Activated gamma-delta T cell (primary cell): ENCODE data around the gene ZDHHC7.

ENCODE experiments used
- DNase-seq: peaks from one replicate; lab custom pipeline; 2025; lab: John Stamatoyannopoulos, UW

Gene ZDHHC7

DNA sequence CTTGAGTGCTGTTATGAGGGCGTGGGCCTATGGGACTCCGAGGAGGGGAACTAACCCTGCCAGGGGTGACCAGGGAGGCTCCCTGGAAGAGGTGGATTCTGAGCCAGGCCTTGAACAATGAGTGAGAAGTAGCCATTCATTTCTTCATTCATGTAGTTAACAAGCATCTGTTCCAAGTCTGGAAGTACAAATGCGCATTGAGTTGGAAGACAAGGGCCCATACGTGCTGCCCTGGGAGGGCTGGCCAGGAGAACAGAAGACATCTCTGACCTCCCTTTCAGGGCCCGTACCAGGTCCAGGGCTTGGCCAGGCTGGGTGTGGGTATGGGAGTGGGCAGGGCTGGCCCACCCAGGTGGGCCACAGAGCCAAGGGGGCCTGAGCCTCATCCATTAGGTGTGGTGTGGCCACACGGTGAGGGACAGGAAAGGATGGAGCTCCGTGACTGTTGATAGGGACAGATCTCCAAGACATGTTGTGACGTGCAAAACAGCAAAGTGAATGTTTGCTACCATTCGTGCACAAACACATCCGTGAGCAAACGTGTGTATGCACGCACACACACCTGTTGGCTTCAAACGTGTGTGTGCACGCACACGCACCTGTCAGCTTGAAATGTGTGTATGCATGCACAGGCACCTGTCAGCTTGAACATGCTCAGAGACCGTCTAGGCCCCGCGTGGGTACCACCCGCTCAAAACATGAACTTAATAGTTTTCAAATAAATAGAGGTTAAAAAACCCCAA, 46.8 kb downstream of the ZDHHC7 start:
- DNase-seq: no peak

DNA sequence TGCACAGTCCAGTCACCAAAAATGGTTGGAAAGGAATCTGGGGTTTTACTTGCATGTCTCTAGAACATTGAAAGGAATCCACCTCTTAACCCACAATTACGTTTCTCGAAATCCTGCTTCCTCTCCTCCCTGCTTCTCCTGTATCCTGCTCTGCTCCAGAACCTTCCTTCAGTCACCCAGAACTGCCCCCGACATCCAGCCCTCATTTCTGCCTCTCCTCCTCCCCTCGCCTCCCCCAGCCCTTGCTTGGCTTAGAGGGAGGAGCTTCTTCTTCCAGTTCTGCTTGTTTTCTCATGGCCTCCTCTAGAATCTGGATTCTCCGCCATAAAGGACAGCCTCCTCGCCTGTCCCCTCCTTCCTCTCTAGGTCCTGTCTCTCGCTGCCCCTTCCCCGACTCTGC, 48.3 kb downstream of the ZDHHC7 start:
- no peak for DNase-seq

DNA sequence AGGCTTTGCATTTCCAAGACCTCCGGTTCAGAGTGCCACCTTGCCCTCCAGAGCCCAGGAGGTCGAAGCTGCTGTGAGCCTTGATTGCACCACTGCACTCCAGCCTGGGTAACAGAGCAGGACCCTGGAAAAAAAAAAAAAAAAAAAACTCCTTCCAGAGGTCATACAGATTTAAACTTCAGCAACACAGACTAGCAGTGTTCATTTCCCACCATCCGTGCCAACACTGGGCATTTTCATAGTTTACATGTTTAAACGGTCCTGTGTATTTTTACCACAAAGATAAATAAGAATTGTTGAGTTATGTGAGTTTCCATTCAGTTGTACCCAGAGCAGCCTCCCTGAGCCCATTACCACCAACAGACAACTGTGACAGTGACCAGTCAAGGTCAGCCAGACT, 50.4 kb downstream of the ZDHHC7 start:
- no peak for DNase-seq

DNA sequence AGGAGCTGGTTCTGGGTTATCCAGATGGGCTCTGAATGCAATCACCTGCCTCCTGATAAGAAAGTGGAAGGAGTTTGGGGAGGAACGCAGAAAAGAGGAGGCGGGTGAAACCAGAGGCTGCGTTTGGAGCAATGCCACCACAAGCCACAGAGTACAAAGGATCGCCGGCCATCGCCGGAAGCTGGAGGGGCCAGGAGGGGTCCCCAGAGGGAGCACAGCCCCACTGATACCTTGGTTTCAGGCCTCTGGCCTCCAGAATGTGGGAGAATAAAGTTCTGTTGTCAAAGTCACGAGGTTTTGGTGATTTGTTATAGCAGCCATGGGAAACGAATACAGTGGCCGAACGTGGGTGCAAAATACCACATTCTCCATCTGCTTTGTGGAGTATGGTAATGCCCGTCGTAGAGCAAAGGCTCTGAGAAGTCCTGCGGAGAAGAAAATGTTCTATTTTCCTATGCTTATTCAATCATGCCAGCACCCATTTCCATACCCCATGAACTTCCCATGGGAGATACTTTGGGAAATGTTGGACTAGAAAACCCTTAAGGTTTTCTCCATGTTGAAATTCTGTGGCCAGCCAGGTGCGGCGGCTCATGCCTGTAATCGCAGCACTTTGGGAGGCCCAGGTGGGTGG, 51.4 kb downstream of the ZDHHC7 start:
- DNase-seq: no peak

DNA sequence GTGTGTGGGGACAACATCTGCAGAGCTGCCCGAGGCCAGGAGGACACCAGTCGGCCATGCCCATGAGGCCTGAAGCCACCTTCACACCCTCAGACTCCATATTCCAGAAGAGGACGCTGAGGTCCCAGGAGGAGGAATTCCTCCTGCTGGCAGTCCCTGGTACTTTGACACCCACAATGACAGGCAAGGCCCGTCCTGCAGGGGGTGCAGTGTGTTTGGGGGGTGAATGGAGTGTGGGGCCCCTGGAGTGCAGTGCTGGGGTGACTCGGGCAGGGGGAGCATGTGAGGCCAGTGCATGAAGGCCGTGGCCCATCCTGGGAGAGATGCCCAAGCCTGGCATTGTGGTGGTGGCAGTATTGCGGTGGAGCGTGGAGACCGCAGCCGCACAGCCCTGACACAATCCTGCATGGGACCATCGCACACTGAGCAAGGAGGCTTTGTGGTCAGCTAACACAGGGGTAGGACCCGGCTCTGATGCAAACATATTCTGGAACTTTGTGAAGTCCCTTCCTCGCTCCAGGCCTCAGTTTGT, 52.2 kb downstream of the ZDHHC7 start:
- no peak for DNase-seq

DNA sequence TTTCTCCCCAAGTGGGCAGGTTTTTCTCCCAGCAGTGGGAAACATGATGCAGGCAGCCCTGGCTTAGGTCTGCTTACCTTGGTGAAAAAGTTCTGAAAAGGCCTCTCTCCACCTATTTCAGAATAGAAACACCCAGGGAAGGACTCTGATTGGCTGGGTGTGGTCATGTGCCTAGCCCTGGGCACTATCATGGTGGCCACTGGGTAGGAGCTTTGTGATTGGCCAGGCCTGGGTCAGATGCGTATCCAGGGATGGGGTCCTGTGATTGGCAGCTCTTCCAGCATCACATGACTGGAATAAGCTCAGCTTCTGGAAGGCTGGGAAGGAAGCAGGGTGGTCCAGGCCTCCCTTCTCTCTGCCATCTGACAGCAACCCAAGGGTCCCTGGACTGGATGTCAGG, 53.5 kb downstream of the ZDHHC7 start:
- DNase-seq: no peak

DNA sequence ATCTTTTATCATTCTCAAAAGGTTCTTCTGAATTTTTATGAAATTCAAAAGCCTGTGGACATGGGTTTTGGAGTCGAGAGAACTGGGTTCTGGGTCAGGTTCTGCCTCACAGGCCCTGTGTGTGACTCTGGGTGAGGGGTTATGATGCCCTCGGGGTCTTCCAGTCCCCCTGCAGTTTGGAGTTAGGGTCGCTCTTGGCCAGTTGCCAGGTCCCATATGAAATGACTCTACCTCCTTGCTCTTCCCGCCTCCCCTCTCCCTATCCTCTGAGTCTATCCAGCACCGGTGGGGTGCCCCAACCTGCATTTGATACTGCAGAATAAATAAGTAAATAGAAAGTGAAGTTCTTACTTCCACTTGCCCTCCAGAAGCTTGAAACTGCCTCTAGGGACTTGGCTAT, 54.1 kb downstream of the ZDHHC7 start:
- no peak for DNase-seq

DNA sequence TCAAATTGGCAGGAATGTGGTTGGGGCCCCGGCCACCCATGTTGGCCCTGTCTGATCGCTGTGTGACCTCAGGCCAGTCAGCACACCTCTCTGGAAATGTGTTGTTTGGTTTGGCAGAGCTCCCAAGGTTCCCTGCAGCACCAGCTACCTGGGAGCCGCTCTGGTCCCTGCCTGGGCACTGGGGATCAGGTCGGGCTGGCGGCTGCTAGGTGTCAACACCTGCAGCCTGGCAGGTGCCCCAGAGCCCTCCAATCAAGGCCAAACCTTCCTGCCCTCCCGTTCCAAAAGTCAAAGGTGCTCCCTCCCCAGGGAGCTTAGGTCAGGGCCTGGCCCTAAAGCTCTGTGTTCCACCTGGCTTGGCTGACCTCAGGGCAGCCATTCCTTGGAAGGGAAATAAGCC, 55.9 kb downstream of the ZDHHC7 start:
- DNase-seq: no peak

DNA sequence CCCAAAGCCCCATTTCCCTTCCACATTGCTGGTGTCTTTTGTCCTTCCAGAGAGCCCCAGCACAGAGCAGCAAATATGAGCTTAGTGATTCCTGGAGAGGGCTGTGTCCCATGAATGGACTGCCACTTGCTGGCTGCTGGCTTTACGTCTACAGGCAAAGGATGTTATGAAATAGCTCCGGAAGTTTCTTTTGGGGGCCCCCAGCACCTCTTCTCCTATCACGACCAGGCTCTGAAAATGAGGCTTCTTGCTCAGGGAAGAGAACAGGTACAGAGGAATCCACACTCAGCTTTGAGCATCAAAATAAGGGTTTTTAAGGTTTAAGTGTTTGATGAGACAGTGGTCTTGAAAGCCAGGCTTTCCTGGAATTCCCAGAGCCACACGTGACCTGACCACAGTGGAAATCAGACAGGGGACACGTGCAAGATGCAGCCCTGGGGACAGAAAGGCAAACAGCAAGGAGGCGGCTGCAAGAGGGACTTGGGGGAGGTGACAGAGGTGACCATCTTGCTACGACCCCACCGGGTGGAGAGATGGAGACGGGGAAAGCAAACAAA, 58.1 kb downstream of the ZDHHC7 start:
- no peak for DNase-seq

DNA sequence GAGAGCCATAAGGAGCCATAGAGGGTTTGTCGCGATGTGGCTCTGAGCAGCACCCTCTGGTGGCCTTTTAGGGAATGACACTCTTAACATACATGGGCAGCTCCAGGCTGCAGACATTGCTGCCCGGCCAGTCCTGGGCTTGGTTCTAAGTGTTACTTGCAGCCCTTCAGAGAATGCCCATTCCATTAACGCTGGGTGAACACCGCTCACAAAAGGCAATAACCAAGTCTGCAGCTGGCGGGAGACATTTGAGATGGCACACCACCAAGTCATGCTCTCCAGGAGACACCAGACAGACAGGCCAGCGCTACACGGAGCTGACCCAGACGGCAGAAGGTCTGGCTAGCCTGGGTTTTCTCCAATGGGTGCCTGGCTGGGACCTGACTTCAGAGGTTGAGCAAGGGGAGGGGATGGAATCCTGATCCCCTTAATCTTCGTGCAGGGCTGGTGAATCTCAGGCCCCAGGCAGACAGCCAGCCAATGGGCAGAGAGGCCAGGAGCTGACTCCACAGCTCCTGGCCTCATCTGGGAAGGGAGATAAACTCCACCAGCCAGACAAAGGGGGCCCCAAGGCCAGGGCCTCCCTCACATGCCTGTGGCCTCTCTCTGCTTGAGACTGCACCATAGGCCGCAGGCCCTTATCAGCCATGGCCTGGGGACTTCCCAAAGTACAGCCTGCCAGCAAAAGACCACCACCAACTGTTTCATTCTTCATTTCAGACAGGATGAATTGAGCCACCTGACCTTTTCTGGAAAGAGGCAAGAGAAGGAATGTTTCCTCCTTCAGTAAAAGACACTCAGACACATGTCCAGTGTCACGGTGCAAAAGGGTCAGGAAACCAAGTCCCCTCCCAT, 58.8 kb downstream of the ZDHHC7 start:
- no peak for DNase-seq

DNA sequence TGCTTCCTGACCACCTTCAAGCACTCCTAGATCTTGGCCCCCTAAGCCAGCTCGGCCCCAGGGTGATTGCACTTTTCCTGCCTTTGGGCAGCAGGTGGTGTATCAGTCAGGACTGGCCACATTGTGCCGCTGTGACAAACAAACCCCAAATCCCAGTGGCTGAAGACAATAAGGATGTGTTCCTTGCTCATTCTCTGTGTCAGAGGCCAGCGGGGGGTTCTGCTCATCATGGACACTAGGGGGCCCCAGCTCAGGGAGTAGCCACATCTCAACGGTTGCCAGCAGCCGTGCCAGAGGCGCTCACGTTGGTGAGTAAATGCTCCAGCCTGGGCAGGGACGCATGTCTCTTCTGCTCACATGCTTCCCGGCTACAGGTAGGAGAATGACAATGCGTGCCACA, 60.4 kb downstream of the ZDHHC7 start:
- DNase-seq: no peak

DNA sequence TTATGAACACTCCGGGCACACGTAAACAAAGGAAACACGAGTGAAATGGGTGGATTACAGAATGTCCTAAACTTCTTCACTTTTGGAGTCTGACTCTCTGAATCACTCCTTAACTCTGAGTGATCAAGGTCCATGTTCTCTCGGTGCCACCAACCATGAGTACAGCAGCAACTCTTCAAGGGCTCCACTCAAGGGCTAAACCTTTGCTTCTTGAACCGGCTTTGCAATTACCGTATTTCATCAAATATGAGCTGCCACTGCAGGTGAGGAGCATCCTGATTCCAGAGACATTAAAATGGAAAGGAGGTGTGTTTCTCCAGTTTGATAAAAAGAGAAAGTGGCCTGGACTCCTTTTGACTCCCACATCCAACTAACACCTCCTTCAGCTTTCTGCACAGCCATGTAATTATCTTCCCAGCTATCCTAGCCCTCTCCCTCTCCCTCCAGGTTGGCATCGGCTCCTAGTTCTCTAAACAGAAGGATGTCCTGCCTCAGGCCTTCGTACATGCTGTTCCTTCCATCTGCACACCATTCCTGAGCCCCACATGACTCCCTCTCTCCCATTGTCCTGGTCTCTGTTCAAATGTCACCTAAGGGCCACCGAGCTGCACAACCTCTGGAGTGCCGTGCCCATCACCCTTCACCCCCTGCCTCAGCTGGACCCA, 61.4 kb downstream of the ZDHHC7 start:
- DNase-seq: no peak

DNA sequence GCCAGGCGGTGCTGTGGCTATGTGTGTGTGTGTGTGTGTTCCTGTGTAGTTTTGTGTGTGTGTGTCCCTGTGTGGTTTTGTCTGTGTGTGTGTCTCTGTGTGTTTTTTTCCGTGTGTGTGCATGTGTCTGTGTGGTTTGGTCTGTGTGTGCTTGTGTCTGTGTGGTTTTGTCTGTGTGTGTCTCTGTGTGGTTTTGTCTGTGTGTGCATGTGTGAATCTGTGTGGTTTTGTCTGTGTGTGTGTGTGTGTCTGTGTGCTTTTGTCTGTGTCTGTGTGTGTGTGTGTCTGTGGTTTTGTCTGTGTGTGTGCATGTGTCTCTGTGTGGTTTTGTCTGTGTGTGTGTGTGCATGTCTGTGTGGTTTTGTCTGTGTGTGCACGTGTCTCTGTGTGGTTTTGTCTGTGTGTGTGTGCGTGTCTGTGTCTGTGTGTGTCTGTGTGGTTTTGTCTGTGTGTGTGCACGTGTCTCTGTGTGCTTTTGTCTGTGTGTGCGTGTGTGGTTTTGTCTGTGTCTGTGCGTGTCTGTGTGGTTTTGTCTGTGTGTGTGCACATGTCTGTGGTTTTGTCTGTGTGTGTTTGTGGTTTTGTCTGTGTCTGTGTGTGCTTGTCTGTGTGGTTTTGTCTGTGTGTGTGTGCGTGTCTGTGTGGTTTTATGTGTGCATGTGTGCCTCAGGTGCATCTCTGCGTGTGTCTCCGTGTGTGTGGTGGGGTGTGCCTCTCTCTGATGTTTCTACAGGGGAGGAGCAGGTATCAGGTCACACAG, 62.3 kb downstream of the ZDHHC7 start:
- no peak for DNase-seq

DNA sequence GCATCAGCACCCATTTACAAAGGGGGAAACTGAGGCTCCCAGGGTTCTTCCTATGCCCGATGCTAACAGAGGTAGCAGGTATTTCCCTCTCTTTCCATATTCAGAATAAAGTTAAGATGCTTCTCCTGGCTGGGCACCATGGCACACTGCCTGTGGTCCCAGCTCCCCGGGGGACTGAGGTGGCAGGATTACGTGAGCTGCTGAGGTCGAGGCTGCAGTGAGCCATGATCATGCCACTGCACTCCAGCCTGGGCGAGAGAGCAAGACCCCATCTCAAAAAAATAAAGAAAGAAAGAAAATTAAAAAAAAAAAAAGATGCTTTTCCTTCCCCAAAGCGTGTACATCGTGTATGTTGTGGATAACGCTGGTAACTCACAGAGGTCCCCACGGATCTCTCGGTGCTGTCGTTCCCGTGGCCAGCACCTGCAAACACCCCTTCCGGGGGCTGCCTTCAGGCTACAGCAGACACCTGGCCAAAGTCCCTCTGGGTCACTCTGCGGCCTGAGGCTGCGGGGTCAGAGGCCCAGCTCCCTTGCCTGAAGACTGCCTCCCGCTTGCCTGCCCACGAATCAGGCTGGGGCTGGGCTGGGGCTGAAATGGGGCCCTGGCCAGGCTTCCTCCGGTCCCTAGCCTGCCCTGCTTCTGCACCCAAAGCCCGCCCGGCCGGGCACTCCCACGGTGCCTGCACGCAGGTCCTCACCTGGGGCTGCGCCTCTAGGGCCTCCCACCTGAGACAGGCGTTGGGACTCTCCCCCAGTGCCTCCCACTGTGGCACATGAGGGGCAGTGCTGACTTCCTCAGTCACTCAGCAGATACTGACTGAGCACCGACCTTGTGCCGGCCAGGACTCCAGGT, 63.1 kb downstream of the ZDHHC7 start:
- DNase-seq: no peak

DNA sequence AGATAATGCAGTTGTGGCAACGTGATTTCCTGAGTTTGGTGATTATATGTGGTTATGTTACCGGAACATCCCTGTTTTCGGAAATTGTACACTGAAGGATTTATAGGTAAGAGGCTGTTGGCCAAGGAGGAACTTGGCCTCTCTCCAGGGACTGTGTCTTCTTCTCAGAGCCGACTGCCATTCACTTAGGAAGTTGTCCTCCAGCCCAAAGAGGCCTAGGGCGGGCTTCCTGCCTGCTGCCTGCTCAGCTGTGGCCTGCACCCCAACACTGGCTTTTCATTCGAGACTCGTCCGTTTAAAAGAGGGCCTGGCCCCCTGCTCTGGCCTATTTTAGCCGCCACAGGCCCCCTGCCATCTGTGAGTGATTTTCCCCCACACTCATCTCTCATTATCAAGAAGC, 64.3 kb downstream of the ZDHHC7 start:
- DNase-seq: no peak

DNA sequence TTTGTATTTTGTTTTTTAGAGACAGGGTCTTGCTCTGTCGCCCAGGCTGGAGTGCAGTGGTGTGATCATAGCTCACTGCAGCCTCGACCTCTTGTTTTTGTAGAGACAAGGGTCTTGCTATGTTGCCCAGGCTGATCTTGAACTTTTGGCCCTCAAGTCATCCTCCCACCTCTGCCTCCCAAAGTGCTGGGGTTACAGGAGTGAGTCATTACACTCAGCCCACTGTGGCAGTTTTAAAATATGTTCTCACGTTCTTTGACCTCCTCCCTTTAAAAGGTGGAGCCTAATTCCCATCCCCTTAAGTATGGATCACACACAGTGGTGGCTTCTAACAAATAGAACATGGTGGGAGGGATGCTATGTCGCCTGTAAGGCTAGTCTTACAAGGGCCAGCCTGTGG, 67.7 kb downstream of the ZDHHC7 start:
- no peak for DNase-seq

DNA sequence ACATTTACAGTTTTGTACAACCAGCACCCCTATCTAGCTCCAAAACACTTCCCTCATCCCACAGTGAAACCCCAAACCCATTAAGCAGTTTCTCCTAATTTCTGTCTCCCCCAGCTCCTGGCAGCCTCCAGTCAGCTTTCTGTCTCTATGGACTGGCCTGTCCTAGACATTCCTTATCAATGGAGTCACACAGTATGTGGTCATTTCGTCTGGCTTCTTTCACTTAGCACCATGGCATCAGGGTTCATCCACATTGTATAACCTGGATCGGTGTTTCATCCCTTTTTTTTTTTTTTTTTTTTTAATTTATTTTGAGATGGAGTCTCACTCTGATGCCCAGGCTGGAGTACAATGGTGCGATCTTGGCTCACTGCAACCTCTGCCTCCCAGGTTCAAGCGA, 68.5 kb downstream of the ZDHHC7 start:
- no peak for DNase-seq

DNA sequence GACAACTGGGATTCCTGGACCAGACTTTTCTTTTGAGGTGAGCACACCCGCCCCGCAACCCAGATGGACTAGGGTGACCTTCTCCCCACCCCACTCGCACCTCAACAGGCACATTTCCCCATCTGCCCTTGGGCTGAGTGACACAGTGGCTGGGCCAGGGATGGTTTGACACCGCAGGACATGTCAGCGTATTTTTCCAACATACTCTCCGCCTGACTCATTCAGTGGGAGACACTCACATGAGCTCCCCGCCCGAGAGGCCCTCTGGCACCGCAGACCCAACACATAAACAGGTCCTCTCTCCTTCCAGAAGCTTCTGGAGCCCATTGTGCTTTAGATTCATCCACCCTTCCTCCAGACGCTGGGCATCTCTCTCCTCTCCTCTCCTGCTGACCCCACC, 69.4 kb downstream of the ZDHHC7 start:
- DNase-seq: no peak

DNA sequence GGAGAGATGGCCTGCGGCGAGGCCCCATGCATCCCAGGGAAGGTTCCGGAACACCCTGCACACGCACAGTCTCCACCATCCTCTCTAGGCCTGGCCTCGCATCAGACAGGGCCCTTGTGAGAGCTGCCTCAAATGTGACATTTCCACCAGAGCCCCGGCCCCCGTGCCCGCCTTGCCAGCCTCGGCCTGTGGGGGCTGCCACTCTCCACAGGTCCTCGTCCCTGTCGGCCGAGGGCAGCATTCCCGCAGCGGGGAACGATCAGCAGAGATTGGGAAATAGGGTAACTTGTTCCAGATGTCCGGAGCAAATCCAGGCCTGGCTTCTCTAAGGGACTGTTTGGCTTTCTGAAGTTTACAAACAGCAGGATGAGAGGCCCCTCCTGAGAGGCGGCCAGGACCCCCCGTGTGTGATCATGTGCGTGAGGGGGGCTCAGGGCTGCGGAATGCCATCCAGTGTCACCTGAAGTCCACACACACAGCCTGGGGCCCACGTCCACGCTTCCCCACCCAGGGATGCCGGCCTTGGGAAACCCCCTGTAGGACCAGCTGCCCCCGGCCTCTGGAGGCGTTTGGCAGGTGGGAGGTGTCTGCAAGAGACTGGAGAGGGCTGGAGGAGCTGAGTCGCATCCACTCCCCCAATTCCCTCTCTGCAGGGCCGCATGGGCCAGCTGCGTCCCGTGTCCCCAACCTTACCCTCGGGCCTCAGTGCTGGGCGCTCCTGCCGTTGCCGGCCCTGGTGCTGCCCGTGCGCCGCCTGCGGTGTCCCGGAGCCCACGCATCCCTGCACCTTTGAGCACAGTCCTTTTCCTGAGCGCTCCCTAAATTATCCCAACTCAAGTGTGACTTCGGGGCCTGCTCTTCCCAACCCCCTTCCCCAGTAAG, 70.4 kb downstream of the ZDHHC7 start:
- no peak for DNase-seq
